Measurements from ENCODE around the gene OTOR.

The OTOR gene

GRCh38 chr20:16714751-16715150 lies 33.4 kb upstream of the OTOR start:
- Histone ChIP-seq H3K9me3 (ENCODE audit: control insufficient read depth, insufficient read depth, low read length) (no peaks in the 10 kb centered on the region), H3K9ac (ENCODE audit: low read depth, low read length) (no peak overlapping the region), H3K36me3 (ENCODE audit: control insufficient read depth, insufficient read depth, low read length) (no peaks in the 10 kb centered on the region), H3K4me1 (ENCODE audit: control insufficient read depth, insufficient read depth, low read length) (peaks cover 5% of the 10 kb centered on the region), H3K4me3 (ENCODE audit: low read depth, low read length) (no peak overlapping the region), H3K27me3 (ENCODE audit: control insufficient read depth, insufficient read depth, low read length) (no peaks in the 10 kb centered on the region)

DNA sequence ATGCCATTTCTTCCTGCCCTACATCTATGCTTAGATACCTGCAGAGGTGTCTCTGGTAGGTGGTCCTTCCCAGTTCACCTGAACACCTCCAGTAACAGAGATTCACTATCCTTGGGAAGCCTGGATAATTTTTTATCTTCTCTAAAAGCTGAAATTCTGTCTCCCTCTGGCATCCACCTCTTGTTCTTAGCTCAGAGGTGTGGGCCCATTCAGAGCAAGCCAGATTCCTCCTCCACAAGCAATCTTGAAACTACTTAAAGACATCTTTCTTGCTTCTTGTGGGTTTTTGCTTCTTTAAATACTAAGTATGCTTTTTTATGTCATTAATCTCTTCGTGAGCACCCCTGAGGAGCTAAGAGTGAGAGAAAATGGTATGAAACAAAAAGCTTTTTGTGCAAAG lies 28.7 kb upstream of the OTOR start:
- Histone ChIP-seq H3K4me3 (ENCODE audit: low read depth, low read length) (no peak overlapping the region), H3K4me1 (ENCODE audit: control insufficient read depth, insufficient read depth, low read length) (no peaks in the 10 kb centered on the region), H3K9me3 (ENCODE audit: control insufficient read depth, insufficient read depth, low read length) (no peaks in the 10 kb centered on the region), H3K36me3 (ENCODE audit: control insufficient read depth, insufficient read depth, low read length) (no peaks in the 10 kb centered on the region), H3K9ac (ENCODE audit: low read depth, low read length) (no peak overlapping the region), H3K27me3 (ENCODE audit: control insufficient read depth, insufficient read depth, low read length) (no peaks in the 10 kb centered on the region)

GRCh38 chr20:16729080-16729479 lies 19.1 kb upstream of the OTOR start:
- no peak overlapping the region for H3K9ac ChIP-seq (ENCODE audit: low read depth, low read length)

GRCh38 chr20:16729565-16730460 lies 18.3 kb upstream of the OTOR start, which contains the start of gene SNRPB2:
TSS of gene SNRPB2 (plus strand) at chr20:16730026. CDS start at chr20:16731703, 1,677 bp downstream.
- H3K27me3 ChIP-seq (ENCODE audit: control insufficient read depth, insufficient read depth, low read length) = peaks cover 7% of the 10 kb centered on the region
- peak within 1 kb of the TSS; percentile 97 for H3K4me3 ChIP-seq (ENCODE audit: low read depth, low read length)
- H3K4me1 ChIP-seq (ENCODE audit: control insufficient read depth, insufficient read depth, low read length) = no peaks in the 10 kb centered on the region
- H3K9ac ChIP-seq (ENCODE audit: low read depth, low read length) = peak within 1 kb of the TSS; percentile 97
- no peaks in the 10 kb centered on the region for H3K9me3 ChIP-seq (ENCODE audit: control insufficient read depth, insufficient read depth, low read length)
- H3K36me3 ChIP-seq (ENCODE audit: control insufficient read depth, insufficient read depth, low read length) = peaks cover 5% of the 10 kb centered on the region

More at GRCh38 chr20:16729080-16729479, 19.1 kb upstream of the OTOR start:
- peaks cover 5% of the 10 kb centered on the region for H3K36me3 ChIP-seq (ENCODE audit: control insufficient read depth, insufficient read depth, low read length)
- peaks cover 7% of the 10 kb centered on the region for H3K27me3 ChIP-seq (ENCODE audit: control insufficient read depth, insufficient read depth, low read length)
- H3K9me3 ChIP-seq (ENCODE audit: control insufficient read depth, insufficient read depth, low read length) = no peaks in the 10 kb centered on the region
- H3K4me1 ChIP-seq (ENCODE audit: control insufficient read depth, insufficient read depth, low read length) = no peaks in the 10 kb centered on the region
- peak overlapping the region; percentile 97 for H3K4me3 ChIP-seq (ENCODE audit: low read depth, low read length)

DNA sequence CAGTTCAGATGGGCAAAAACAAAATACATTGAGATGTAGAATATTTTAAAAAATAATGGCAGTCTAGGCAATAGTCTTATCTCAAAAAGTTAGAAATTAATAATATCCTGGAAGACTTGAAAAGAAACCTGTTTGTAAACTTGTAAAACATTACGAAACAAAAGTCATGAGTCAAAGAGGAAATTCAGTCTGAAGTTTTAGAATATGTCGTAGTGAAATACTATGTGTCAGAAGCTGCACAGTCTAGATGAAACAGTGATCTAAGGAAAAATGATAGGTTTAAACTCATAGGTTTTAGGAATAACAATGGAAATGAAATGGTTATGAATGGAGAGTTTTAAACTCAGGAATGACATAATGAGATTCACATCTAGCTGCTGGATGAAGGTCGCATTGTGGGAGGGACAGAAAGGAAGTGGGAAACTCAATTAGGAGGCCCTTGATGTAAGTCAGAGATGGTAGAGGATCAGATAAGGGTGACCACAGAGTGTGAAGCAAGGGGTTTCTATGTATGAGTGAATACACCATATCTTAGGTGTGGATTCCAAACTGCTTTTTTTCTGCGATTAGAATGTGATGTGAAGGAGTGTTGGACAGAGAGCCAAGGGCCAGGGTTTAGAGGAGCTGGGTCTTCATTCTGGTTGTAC lies 15.5 kb upstream of the OTOR start:
- no peaks in the 10 kb centered on the region for H3K9me3 ChIP-seq (ENCODE audit: control insufficient read depth, insufficient read depth, low read length)
- H3K27me3 ChIP-seq (ENCODE audit: control insufficient read depth, insufficient read depth, low read length) = peaks cover under 1% of the 10 kb centered on the region
- H3K9ac ChIP-seq (ENCODE audit: low read depth, low read length) = no peak overlapping the region
- H3K36me3 ChIP-seq (ENCODE audit: control insufficient read depth, insufficient read depth, low read length) = peaks cover 5% of the 10 kb centered on the region
- no peak overlapping the region for H3K4me3 ChIP-seq (ENCODE audit: low read depth, low read length)
- H3K4me1 ChIP-seq (ENCODE audit: control insufficient read depth, insufficient read depth, low read length) = no peaks in the 10 kb centered on the region

- H3K36me3 ChIP-seq (ENCODE audit: control insufficient read depth, insufficient read depth, low read length) = no peaks in the 10 kb centered on the region
- no peaks in the 10 kb centered on the region for H3K27me3 ChIP-seq (ENCODE audit: control insufficient read depth, insufficient read depth, low read length)
- H3K4me3 ChIP-seq (ENCODE audit: low read depth, low read length) = no peak overlapping the region
- H3K9me3 ChIP-seq (ENCODE audit: control insufficient read depth, insufficient read depth, low read length) = no peaks in the 10 kb centered on the region
- no peak overlapping the region for H3K9ac ChIP-seq (ENCODE audit: low read depth, low read length)
- no peaks in the 10 kb centered on the region for H3K4me1 ChIP-seq (ENCODE audit: control insufficient read depth, insufficient read depth, low read length)
These were observed 7.6 kb upstream of the OTOR start for GRCh38 chr20:16740365-16741072.

- Histone ChIP-seq H3K9me3 (ENCODE audit: control insufficient read depth, insufficient read depth, low read length) (no peaks in the 10 kb centered on the region), H3K9ac (ENCODE audit: low read depth, low read length) (no peak overlapping the region), H3K27me3 (ENCODE audit: control insufficient read depth, insufficient read depth, low read length) (no peaks in the 10 kb centered on the region), H3K4me1 (ENCODE audit: control insufficient read depth, insufficient read depth, low read length) (no peaks in the 10 kb centered on the region), H3K36me3 (ENCODE audit: control insufficient read depth, insufficient read depth, low read length) (no peaks in the 10 kb centered on the region), H3K4me3 (ENCODE audit: low read depth, low read length) (no peak overlapping the region)
These were observed 3.9 kb upstream of the OTOR start for GRCh38 chr20:16744178-16744807.

- Histone ChIP-seq H3K4me3 (ENCODE audit: low read depth, low read length) (no peak overlapping the region), H3K36me3 (ENCODE audit: control insufficient read depth, insufficient read depth, low read length) (no peaks in the 10 kb centered on the region), H3K9ac (ENCODE audit: low read depth, low read length) (no peak overlapping the region), H3K9me3 (ENCODE audit: control insufficient read depth, insufficient read depth, low read length) (no peaks in the 10 kb centered on the region), H3K27me3 (ENCODE audit: control insufficient read depth, insufficient read depth, low read length) (no peaks in the 10 kb centered on the region), H3K4me1 (ENCODE audit: control insufficient read depth, insufficient read depth, low read length) (no peaks in the 10 kb centered on the region)
These were observed 3.0 kb upstream of the OTOR start for GRCh38 chr20:16745204-16745603.

- H3K9me3 ChIP-seq (ENCODE audit: control insufficient read depth, insufficient read depth, low read length) = no peaks in the 10 kb centered on the region
- H3K27me3 ChIP-seq (ENCODE audit: control insufficient read depth, insufficient read depth, low read length) = no peaks in the 10 kb centered on the region
- H3K4me3 ChIP-seq (ENCODE audit: low read depth, low read length) = no peak overlapping the region
- H3K36me3 ChIP-seq (ENCODE audit: control insufficient read depth, insufficient read depth, low read length) = no peaks in the 10 kb centered on the region
- H3K4me1 ChIP-seq (ENCODE audit: control insufficient read depth, insufficient read depth, low read length) = no peaks in the 10 kb centered on the region
- H3K9ac ChIP-seq (ENCODE audit: low read depth, low read length) = no peak overlapping the region
These were observed 807 bp upstream of the OTOR start for GRCh38 chr20:16747291-16747811.

DNA sequence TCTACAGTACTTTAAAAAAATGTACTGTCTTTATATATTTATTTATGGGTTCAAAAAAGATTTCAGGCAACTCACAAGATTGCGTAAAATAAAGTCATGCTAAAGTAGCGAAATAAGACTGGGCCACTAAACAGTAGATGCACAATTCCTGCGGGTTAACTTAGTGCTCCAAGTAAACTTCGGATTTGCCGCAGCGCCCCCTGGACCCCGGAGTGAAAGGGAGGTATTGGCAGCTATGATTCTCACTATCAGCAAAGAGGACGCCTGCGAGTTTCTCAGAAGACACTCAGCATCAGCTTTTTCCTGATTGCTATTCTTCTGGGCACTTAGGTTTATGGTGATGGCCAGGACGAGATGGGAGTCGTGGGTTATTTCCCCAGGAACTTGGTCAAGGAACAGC lies 1.4 kb downstream of the OTOR start:
- Histone ChIP-seq H3K9me3 (ENCODE audit: control insufficient read depth, insufficient read depth, low read length) (no peaks in the 10 kb centered on the region), H3K27me3 (ENCODE audit: control insufficient read depth, insufficient read depth, low read length) (no peaks in the 10 kb centered on the region), H3K4me1 (ENCODE audit: control insufficient read depth, insufficient read depth, low read length) (no peaks in the 10 kb centered on the region), H3K4me3 (ENCODE audit: low read depth, low read length) (no peak overlapping the region), H3K9ac (ENCODE audit: low read depth, low read length) (no peak overlapping the region), H3K36me3 (ENCODE audit: control insufficient read depth, insufficient read depth, low read length) (no peaks in the 10 kb centered on the region)

- H3K9ac ChIP-seq (ENCODE audit: low read depth, low read length) = no peak overlapping the region
- H3K27me3 ChIP-seq (ENCODE audit: control insufficient read depth, insufficient read depth, low read length) = no peaks in the 10 kb centered on the region
- no peaks in the 10 kb centered on the region for H3K36me3 ChIP-seq (ENCODE audit: control insufficient read depth, insufficient read depth, low read length)
- no peaks in the 10 kb centered on the region for H3K4me1 ChIP-seq (ENCODE audit: control insufficient read depth, insufficient read depth, low read length)
- H3K9me3 ChIP-seq (ENCODE audit: control insufficient read depth, insufficient read depth, low read length) = no peaks in the 10 kb centered on the region
- H3K4me3 ChIP-seq (ENCODE audit: low read depth, low read length) = no peak overlapping the region
These were observed 3.9 kb downstream of the OTOR start for GRCh38 chr20:16752082-16752481.

All from iPS-15b (cell line).